ENCODE data around the gene PRKCH.

PRKCH gene

DNA sequence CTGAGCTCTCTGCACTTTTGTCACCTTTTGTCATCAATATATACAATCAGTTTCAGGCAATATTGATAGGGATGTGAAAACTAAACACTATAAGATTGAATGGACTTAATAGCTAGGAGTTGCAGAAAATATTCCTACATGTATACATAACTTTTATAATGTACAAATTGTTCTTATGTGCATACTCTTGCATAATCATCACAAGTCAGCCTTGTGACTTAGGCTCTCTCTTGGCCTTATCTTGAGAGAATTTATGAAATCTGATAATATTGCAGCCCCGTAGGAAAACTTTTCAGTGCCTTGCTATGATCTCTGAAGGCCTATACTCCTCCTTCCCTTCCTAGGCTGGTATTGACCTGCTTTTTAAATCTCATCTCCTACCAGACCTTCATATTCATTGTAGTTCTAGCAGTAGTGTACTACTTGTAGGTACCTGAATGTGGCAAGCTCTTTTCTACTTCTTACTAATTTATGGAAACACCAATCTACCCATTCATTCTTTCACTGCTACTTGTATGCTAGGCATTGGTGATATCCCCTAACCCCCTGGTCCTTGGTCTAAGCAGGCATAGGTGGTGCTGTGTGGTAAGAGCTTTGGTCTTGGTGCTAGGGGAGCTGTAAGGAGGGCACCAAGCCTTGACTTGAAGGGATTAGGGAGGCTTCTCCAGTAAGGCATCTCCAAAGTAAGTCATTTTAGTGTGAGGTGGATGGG, 100.0 kb downstream of the PRKCH start:
- DNase-seq (ENCODE audit: low read depth in 2 of 2), result no peak

DNA sequence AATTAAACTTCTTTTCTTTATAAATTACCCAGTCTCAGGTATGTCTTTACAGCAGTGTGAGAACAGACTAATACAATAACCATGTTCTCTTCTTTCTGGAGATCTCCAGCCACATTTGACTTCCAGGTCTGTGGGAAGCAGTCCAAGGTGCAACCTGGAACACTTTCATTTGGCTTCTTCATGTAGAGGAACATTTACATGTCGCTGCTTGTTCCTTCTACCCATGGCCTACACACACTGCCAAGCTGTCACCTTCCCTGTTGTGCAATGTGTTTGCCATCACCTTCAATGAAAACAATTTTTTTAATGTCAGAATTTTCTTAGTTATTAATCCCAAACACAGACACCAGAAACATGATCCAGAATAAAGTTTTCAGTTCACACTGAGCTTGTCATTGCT, 104.7 kb downstream of the PRKCH start:
- no peak for DNase-seq (ENCODE audit: low read depth in 2 of 2)

DNA sequence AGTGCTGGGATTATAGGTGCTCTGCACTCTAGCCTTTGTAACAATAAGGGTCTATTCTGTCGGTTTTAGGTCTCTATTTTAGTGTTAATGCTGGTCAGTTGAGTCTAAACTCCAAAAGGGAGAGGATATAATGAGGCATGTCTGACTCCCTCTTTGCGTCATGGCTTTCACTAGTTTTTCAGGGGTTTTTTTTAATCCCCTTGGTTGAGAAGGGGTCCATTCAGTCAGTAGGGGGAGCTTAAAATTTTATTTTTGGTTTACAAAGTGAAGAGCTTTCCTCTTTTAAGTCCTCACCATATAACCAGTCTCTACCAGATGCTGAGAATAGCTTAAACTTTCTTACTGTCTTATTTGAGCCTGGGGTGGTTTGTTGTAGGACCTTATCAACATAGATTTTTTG, 106.9 kb downstream of the PRKCH start:
- no peak for DNase-seq (ENCODE audit: low read depth in 2 of 2)

DNA sequence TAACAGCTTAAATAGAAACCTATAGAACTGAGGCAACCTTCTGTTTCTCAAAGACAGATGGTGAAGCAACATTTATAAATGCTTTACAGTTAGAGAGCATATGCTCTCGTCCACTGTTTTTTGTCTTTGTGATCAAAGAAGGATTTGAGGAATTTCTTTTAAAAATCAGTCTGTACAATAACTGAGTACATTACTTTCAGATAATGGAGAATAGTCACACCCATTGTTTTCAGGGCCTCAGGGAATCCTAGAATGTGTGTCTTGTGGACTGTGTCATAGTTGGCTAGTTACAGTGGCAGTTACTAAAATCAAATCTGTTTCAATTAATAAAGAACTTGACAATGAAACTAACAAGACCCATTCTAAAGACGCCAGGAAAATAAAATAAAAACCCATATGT, 107.9 kb downstream of the PRKCH start:
- no peak for DNase-seq (ENCODE audit: low read depth in 2 of 2)

DNA sequence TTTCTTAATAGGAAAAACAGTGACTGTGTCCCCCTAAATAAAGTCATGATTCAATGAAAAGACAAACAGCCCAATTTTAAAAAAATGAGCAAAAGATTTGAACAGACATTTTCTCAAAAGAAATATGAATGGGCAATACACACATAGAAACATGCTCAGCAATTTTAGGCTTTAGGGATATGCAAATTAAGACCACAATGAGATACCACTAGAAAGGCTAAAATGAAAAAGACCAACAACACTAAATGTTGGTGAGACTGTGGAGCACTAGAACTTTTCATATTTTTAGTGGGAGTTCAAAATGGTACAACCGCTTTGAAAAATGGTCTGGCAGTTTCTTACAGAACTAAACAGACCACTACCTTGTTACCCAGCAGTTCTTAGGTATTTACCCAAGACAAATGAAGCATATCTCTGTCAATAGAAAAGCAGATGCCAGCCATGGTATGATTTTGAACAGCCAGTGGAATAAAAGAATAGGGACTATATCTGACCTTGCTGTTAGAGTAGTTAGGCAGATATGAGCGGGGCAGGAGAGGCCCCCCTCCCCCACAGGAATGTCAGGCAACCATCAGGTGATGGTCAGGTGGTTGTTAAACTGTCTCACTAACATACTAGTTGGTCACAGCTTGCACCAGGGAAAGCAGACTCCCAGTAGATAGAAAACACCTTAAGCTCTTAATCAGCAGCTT, 108.8 kb downstream of the PRKCH start:
- no peak for DNase-seq (ENCODE audit: low read depth in 2 of 2)

DNA sequence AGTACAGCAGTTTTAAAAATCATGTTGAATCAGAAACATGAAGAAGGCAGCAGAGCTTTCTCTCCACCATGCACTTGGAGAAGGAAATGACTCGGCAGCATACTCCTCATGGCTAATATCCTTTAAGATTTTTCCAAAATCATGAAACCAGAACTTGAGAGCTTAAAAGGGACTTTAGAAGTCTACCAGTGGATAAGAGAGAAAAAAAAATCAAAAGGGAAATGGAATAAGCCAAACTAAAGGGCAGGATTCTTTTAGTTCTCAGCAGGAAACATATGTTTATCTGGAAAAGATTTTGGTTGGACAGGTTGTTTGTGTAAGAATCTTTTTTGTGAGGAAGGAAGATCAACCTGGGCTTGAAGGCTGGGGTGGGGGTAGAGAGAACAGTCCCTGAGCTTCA, 111.8 kb downstream of the PRKCH start:
- DNase-seq (ENCODE audit: low read depth in 2 of 2), result no peak

DNA sequence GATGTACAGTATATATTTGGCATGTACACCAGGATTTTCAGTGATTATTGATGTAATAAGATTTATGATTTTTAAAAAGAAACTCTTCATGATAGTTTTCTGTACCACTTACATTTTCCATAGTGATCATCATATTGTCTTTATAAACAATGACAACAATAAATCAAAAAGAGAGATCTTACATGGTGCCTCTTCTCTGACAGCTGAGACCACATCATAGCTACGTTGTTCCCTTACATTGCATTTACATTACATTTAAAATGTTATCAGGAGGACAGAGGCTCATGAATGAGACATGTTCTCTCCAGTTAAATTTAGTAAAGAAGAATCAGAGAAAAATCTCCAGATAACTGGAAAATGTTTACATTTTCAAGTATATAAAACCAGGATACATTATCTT, 112.4 kb downstream of the PRKCH start:
- DNase-seq (ENCODE audit: low read depth in 2 of 2), result no peak

DNA sequence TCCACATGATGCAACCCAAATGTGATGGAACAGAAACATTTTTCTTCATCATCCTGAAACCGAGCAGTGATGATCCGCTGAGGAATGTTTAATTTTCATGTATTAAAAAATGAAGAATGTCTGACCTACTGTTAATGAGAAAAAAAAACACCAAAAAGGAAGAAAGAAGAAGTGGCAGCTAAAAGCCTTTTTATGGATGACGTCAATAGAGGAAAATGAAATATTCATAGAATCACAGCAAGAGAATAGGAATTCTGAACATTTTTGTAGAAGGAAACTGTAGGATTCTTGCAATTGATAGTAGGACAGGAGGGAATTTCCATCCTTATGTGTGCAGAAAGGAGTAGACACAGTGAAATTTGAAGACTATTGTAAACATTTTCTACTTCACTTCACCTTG, 112.9 kb downstream of the PRKCH start:
- DNase-seq (ENCODE audit: low read depth in 2 of 2), result no peak

DNA sequence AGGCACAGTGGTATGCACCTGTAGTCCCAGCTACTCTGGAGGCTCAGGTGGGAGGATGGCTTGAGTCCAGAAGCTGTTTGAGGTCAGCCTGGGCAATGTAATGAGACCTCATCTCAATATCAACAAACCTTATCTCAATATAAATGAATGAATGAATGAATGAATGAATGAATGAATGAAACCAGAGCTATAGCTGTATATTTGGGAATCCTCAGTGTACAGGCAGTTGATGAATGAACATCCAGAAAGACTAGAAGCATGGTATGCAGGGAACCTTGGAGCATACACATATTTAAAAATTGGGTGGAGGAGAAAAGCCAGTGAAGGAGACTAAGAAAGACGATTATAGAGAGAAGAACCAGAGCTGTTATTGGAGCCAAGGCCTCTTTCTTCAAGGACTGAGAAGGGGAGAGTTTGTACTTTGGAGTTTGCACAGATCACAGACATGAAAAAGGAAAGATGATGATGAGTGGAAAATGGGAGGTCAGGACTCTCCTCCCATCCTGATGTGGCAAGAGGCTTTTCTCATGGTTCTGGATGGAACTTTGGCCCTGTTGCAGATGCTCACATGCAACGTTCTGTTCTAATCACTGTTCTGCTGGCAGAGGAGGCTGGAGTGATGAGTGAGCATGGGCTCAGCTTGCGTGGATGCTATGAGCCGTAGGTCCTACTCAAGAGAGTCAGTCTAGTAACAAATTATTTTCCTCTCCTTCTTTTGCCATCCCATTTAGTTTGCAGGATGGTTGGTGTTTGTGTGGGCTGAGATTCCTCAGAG, 114.4 kb downstream of the PRKCH start:
- no peak for DNase-seq (ENCODE audit: low read depth in 2 of 2)

DNA sequence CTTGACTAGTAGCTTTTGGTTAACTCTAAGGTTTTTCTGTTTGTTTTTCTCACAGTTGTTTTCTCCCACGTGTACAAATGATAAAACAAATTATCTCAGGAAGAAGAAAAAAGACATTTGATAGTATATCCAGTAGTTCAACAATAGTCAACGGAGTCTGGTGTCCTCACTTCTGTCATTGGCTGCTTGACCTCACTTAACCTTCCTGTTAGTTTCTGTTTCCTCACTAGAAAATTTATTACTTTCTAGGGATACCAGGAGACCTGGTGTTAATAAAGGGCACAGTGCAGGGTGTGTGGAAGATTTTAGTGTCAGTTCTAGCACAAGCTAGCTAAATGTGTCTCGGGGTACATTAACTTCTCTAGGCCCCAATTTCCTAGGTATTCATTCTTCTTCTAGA, 116.0 kb downstream of the PRKCH start:
- DNase-seq (ENCODE audit: low read depth in 2 of 2), result no peak

DNA sequence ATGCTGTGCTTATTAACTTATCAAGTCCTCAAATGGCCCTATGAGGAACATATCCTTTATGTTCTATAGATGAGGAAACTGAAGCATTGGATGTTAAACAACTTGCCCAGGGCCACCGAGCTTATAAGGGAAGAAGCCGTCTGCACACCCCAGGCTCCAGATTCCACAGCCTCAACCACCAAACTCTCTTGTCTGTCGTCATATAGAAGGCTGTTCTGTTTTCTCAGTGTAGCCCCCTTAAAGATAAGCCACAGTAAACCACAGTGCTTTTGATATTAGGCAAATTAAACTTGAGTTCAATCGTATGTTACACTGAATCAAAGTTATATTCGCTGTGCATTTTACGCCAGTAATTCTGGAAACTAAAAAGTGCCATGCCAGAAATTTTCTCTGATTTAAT, 116.7 kb downstream of the PRKCH start:
- no peak for DNase-seq (ENCODE audit: low read depth in 2 of 2)

DNA sequence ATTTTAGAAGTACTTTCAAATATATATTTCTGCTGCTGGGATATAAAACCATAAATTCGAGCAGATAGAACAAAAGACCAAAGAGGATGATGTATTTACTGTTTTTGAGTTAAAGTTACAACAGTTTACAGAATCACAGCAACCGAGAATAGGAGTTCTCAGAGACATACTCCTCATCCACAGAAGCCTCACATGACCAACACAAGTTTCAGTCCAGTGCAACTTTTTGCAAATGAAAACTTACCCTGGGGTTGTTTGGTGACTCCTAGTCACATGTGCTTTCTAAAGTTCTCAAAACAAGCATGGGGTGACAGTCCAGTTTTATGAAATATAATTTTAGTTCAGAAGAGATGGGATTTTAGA, 117.1 kb downstream of the PRKCH start:
- no peak for DNase-seq (ENCODE audit: low read depth in 2 of 2)

DNA sequence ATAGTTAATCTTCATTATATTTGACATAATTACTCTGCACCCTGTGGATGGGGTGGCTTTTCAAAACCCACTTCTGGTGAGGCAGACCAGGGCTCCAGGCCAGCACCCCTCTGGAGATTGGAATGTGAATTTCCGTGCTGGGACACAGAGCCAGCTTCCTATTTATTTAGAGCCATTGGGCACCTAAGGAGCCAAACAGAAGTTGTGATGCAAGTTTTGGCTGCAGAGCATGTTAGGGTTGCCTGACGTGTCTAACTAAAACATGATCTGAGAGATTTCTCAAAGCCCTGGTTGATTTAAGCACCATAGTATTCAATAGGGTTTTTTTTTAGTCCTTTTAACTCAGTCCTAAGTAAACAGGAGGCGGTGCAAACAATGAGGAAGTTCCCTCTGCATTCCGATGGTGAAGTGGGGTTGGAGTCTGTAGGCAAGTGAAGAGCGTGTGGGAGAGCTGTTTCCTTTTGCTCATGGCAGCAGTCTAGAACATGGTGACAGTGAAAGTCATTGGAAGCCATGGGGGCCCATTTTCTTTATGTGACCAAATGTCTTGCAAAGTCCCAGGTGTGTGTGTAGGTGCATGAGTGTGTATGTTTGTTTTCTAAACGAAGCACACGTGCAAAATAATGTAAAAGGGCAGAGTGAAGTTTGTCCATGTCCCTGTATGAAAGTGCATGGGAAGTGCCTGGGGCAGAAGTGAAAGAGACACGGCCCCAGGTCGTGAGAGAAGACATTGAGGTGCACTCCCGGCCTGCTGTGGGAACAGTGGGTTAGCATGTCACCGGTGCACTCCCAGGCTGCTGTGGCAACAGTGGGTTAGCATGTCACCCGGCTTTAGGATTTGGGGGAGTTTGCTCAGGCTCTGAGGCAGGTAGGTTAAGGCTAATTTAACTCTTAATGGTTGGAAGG, 117.7 kb downstream of the PRKCH start:
- no peak for DNase-seq (ENCODE audit: low read depth in 2 of 2)

DNA sequence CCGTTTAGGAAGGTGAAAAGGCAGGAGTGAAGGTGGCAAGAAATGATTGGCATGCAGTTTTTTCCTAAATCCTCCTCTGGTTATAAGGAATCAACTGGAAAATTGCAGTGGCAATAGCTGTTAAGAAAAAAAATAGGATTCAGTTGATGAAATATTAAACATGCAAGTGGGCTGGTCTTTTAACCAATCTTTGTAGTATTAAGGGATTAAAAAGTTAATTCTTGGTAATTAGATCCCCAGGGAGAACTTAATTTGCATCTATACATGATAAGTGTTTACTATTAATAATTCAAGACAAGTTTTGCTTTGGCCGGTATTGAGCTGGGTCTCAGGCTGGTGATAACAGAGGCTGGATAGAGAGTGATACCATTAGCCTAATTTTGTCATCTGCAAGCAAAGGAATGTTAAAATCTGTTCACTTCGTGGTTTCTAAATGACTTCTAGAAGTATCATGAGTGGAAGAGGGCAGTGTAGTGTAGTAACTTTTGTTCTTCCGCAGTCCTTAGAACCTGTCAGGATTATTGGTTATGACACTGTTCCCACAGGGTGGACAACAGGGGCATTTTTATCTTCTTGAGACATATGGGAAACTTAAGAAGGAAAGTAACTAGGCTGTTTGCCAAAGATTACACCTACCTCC, 118.5 kb downstream of the PRKCH start:
- DNase-seq (ENCODE audit: low read depth in 2 of 2), result no peak

DNA sequence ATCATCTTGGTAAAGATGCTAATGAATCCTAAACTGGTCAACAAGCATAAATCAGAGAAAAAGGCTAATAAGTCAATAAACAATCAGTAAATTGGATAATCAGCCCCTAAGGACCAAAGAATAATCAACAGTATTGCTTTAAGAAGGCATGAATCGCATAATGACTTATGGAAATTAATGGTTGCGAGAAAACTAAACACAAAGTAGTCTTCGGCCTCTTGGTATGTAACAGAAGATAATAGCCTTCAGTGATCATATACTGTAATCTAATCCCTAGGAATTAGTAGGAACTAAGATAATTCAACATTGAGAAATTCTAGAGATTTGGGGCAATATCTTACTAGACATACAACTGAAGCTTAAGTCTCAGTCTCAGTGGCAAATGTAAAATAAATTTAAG, 122.1 kb downstream of the PRKCH start:
- no peak for DNase-seq (ENCODE audit: low read depth in 2 of 2)

DNA sequence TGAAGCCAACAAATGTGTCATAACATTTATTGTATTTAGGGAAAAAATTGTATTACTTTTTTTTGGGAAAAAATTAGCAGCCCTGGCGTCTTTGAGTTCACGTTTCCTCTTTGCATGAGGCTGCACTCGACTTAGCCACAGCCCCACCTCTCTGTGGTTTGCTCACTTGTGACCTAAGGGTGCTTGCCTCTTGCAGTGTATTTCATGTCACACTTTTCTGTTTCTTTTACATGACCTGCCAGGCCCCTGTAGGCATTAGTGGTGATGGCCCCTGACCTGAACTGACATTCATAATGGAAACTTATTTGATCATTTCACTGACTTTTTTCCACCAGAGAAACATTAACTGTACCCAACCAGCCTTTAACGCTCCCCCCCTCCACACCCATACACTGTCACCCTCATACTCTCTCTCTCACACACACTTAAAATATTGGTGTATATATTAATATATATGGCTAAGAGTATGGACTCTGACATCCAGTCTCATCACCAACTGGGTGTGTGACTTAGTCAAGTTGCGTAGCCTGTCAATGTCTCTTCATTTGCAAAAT, 122.9 kb downstream of the PRKCH start:
- DNase-seq (ENCODE audit: low read depth in 2 of 2), result no peak

DNA sequence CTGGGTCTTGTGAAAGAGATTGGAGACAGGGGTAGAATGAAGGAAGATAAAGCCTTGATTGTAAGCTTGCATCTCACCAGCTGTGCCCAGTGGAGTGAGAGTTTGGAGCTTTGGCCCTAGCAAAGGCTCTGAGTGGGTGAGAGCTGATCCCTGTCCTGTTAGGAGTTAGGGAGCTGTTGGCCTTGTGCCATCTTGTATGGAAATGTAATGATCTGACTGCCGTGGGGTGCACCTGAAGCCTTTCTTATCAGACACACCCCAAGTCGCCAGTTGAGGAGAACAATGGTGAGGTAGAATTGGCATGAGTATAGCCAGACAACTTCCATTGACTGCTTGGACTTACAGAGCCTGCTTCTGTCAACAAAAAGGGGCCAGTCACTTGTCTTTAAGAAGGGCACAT, 130.1 kb downstream of the PRKCH start:
- no peak for DNase-seq (ENCODE audit: low read depth in 2 of 2)

DNA sequence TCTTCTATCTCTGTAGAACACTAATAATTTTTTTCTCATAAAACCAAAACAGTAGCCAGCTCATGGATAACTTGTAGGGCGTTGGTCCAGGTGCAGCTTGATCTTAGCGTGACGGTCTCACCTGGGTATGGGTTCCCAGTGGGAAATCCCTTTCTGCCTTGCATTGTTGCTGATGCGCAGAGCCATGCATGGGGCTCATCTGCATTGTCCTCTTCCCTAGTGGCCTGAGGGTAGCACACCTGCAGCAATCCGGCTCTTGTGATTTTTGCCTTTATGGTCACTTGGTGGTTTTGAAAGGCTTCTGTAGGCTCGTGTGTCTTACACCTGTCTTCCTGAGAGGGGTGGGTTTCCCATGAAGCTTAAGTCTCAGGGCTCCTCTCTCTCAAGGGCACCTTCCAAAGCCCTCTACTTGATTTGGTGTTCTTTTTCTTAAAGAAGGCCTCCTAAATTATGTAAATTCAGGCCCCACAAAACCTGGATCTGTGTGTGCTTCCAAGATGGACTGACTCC, 130.6 kb downstream of the PRKCH start:
- no peak for DNase-seq (ENCODE audit: low read depth in 2 of 2)

DNA sequence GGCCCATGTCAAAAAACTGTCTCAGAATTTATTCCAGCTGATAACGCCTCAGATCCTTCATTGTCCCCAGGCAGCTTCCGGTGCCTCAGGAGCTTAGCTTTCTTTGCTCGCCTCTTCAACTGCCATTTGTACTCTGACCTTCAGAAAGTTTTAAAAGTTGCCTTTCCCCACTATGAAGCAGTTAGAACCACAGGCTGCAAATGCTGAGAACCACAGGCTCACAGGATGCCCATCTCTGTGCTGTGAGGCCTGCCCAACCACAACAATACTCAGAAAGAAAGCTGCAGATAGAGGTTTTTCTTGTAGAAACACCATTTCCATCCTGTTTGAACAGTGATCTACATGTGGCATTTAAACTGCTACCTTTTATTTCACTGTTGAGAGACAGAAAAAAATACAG, 131.1 kb downstream of the PRKCH start:
- no peak for DNase-seq (ENCODE audit: low read depth in 2 of 2)

DNA sequence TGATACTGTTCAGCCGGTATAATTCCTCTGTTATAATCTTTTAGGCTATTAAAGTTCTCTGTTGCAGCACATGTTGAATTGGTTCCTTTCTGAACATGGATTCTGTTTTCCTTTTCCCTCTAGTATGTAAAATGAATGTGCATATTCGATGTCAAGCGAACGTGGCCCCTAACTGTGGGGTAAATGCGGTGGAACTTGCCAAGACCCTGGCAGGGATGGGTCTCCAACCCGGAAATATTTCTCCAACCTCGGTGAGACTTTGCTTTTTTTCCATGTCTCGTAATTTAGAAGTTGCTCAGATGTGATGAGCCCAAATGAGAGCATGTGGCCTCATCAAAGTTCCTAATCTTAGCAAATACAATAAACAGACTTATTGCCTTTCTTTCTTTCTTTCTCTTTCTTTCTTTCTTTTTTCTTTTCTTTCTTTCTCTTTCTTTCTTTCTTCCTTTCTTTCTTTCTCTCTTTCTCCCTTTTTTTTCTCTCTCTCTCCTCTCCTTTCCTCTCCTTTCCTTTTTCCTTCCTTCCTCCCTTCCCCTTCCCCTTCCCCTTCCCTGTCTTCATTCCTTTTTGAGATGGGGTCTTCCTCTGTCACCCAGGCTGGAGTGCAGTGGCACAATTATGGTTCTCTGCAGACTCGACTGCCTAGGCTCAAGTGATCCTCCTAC, 131.9 kb downstream of the PRKCH start:
- DNase-seq (ENCODE audit: low read depth in 2 of 2), result no peak

Measured in fibroblast of skin of left biceps (primary cell).